Stimulated activated memory B cell treated with anti-CD40 and anti-IgM and Interleukin-4, amounts not matched to agents 10 μg/mL and 1 μg/mL and 100 μg/mL, for 72 hours (primary cell): Measurements from ENCODE around the gene ZFP64.

Experiments
- ATAC-seq: fragments of 150-1000 bp; cut with Tn5 transposase; 2 replicates; pipeline ENCODE4 v1.10.0; 2021
- H3K27ac Mint-ChIP-seq: one replicate; pipeline ENCODE4 v1.8.0; 2022; ENCODE audit warnings: mild to moderate bottlenecking, mixed read lengths
- H3K27me3 Mint-ChIP-seq: one replicate; pipeline ENCODE4 v1.8.0; 2022; ENCODE audit warnings: mixed read lengths
- H3K36me3 Mint-ChIP-seq: one replicate; pipeline ENCODE4 v1.8.0; 2022; ENCODE audit warnings: mixed read lengths
- H3K4me1 Mint-ChIP-seq: one replicate; pipeline ENCODE4 v1.8.0; 2022; ENCODE audit warnings: mixed read lengths
- H3K4me3 Mint-ChIP-seq: one replicate; pipeline ENCODE4 v1.8.0; 2022; ENCODE audit warnings: mild to moderate bottlenecking, moderate library complexity, mixed read lengths
- H3K9me3 Mint-ChIP-seq: one replicate; pipeline ENCODE4 v1.8.0; 2022; ENCODE audit warnings: mixed read lengths

Gene ZFP64

DNA sequence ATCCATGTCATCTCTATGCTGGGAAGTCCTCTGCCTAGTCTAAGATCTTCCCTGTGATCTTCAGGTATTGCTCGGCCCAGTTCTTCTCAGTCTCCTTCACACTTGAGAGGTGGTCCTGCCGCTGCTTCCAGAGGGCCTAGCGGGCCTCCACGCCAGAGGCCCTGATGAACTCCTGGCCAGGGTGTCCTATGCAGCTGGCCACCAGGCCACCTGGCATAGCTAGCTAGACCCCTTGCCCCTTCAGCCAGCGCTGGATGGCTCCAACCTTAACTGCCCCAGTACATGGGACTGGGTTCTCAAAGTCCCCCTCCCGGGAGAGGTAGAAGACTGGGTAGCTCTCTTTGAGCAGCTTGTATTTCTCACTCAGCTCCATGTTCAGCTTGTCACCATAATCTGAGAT lies 81.1 kb downstream of the ZFP64 start:
- no peak overlapping the region for H3K27ac Mint-ChIP-seq

DNA sequence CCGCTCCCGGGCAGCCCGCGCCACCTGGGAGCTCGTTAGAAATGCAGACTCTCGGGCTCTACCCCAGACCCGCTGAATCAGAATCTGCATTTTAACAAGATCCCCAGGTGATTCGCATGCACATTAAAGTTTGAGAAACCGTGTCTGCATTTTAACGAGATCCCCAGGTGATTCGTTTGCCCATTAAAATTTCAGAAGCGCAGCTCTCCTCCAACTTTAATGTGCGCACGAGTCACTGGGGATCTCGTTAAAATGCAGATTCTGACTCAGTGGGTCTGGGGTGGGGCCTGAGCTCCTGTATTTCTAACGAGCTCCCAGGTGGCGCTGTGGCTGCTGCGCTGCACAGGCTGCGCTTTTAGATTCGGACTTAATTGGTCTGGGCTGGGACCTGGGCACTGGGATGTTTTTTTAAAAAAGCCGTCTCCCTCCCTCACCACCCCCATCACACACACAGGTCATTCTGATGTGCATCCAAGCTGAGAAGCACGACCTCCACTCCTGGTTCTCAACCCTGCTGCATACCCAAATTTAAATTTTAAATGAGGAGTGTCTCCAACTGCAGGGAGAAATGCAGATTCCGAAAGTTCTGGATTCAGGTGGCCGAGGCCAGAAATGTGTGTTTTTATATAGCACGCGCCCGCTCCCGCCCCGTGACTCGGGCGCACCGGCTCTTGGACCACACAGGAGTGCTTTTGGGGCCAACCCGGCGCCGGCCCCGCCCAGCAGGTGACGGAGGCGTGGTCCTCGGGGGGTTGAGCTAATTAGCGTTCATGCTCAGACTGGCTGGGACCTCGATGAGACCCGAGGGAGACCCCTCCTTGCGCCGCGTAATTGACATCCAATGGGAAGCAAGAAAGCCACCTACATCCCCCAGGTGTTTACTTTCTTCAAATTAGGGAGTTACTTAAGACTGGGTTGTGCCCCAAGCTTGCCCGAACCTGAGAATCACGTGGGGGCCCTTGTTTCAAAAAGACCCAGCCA lies 85.8 kb downstream of the ZFP64 start:
- no peak for ATAC-seq
- Mint-ChIP-seq H3K4me3 (peak overlapping the region; percentile 48), H3K27ac (no peak overlapping the region), H3K9me3 (no peaks in the 10 kb centered on the region), H3K4me1 (peaks cover 25% of the 10 kb centered on the region), H3K27me3 (peaks cover 43% of the 10 kb centered on the region), H3K36me3 (peaks cover 16% of the 10 kb centered on the region)

More for the DNA sequence above, 81.1 kb downstream of the ZFP64 start:
- Mint-ChIP-seq H3K4me3 (no peak overlapping the region), H3K4me1 (peaks cover 4% of the 10 kb centered on the region), H3K36me3 (peaks cover 20% of the 10 kb centered on the region), H3K27me3 (peaks cover 19% of the 10 kb centered on the region), H3K9me3 (no peaks in the 10 kb centered on the region)
- no peak for ATAC-seq

DNA sequence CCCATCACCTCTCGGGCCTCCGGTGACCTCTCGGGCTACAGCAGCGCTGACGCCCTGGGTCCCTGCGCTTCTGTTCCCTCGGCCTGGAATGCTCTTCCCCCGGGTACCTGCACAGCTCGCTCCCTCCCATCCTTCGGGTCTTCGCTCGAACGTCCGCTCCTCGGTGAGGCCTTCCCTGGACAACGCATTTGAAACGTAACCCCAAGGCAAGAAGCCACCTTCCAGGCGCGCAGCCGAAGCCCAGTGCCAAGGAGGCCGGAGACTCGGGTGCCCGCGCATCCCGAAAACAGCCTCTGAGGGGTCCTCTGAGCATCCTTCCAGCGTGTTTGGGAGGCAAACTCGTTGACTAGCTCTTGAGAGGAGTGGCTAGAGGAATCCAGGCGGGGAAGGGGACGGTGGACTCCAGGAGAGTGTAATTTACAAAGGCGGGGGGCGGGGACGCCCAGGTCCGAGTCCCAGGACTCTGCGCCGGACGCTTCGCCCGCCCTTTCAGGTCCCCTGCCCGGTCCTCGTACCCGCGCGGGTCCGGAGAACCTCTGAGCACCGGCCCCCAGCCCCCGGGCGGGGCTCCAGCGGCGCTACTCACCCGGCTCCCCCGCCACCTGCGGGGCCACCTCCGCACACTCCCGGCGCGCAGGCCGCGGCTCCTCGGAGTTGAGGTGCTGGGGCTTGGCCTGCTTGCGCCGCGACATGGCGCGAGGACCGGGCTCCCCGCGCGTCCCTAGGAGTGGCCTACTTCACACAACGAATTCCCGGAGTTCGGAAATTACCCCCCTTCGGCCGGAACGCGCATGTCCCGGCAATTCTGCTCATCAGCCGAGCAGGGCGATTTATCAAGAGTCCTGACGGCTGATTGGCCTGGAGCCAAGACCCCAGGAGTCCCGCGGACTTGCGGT lies 86.8 kb downstream of the ZFP64 start:
- Mint-ChIP-seq H3K27me3 (peaks cover 43% of the 10 kb centered on the region), H3K27ac (no peak overlapping the region)
- ATAC-seq: peak; percentile 16

DNA sequence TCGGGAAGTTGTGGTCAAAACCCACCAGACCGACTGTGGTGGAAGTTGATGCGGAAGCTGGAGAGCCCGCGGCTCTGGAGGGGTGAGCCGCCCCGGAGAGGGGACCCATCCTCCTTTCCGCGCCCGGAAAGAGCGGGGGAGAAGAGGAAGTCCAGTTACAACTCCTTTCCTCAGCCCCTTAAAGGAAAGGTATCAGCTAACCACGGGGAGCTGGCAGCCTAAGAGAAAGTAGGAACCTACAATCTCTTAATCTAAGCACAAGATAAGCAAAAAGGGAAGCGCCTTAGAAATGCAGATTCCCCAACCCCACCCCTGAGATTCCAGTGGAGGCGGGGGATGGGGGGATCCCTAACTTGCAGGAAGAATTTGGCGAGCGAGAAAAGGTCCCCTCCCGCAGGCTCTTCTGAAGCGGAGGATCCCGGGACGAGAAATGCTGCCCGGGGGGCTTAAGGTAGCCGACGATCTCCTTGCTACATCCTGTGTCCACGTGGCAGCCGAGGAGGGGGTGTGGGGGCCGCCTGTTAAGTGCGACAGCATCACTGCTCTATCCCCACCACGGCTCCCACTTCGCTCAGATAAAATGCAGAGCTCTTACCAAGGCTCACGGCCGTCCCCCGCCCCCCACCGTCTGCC lies 87.5 kb downstream of the ZFP64 start:
- H3K27ac Mint-ChIP-seq: no peak overlapping the region
- peaks cover 25% of the 10 kb centered on the region for H3K4me1 Mint-ChIP-seq
- ATAC-seq: peak; percentile 24
- H3K36me3 Mint-ChIP-seq: peaks cover 5% of the 10 kb centered on the region
- no peaks in the 10 kb centered on the region for H3K9me3 Mint-ChIP-seq
- peak overlapping the region; percentile 64 for H3K4me3 Mint-ChIP-seq
- peaks cover 43% of the 10 kb centered on the region for H3K27me3 Mint-ChIP-seq

More for the DNA sequence above, 86.8 kb downstream of the ZFP64 start:
- Mint-ChIP-seq H3K36me3 (peaks cover 7% of the 10 kb centered on the region), H3K4me1 (peaks cover 25% of the 10 kb centered on the region), H3K4me3 (peak overlapping the region; percentile 64), H3K9me3 (no peaks in the 10 kb centered on the region)

GRCh38 chr20:52103335-52103912 lies 88.2 kb downstream of the ZFP64 start:
- Mint-ChIP-seq H3K4me3 (peak overlapping the region; percentile 50), H3K9me3 (no peaks in the 10 kb centered on the region), H3K27ac (no peak overlapping the region), H3K36me3 (peaks cover 5% of the 10 kb centered on the region), H3K4me1 (peaks cover 25% of the 10 kb centered on the region), H3K27me3 (peaks cover 43% of the 10 kb centered on the region)
- no peak for ATAC-seq

DNA sequence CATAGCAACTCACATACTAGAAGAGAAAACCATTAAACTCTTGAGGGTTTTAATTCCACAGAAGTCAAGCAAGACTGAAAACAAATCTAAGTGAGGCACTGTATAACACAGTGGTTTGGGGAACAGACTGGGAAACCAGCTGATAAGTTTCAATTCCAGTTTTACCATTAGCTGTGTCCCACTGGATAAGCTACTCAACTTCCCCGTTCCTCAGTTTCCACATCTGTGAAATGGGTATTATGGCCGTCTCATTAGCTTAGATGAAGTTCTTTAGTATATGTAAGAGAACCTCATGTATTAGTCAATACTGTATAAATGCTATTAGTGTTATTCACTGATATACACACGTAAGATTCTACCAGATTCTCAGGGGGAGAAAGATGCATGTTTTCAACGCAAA lies 89.0 kb downstream of the ZFP64 start:
- ATAC-seq: no peak
- Mint-ChIP-seq H3K9me3 (no peaks in the 10 kb centered on the region), H3K4me1 (peaks cover 25% of the 10 kb centered on the region), H3K36me3 (peaks cover 5% of the 10 kb centered on the region), H3K27me3 (peaks cover 43% of the 10 kb centered on the region), H3K27ac (no peak overlapping the region), H3K4me3 (no peak overlapping the region)

DNA sequence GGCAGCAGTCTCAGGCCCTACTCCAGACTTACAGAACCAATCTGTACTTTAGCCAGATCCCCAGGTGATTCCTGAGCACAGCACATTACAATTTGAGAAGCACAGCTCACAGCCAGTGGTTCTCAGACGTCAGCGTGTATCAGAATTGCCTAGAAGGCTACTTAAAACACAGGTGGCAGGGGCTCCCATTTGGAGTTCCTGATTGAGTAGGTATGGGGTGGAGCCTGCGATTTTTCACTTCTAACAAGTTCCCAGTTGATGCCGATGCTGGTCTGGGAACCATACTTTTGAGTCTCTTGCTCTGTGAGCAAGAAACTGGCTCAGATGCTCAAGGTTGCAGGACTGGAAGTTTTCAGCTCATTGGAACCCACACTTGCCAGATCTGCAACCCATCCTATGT lies 89.5 kb downstream of the ZFP64 start:
- no peak overlapping the region for H3K27ac Mint-ChIP-seq
- H3K4me3 Mint-ChIP-seq: no peak overlapping the region
- peaks cover 25% of the 10 kb centered on the region for H3K4me1 Mint-ChIP-seq
- H3K36me3 Mint-ChIP-seq: peaks cover 7% of the 10 kb centered on the region
- ATAC-seq: no peak
- H3K9me3 Mint-ChIP-seq: no peaks in the 10 kb centered on the region
- H3K27me3 Mint-ChIP-seq: peaks cover 40% of the 10 kb centered on the region
